Tibial artery (tissue), 4 donors: ENCODE measurements around the gene MALRD1.

Experiments used
- DNase-seq, 2 donors: peaks; one replicate each; pipeline ENCODE4 v3.0.0-alpha.2; 2019
- H3K27ac ChIP-seq, 2 donors: fragments of 200-600 bp; sonication (generic) in 1 of 2; 1 replicate in 1 of 2; 2 replicates in 1 of 2; pipeline ENCODE4 v1.5.1; 2018 to 2019; ENCODE audit warnings: mild to moderate bottlenecking in 1 of 2
- H3K27me3 ChIP-seq, 2 donors: fragments of 200-600 bp; sonication (generic) in 1 of 2; one replicate each; pipeline versions ENCODE4 v1.5.1 to v1.6.0; 2016 to 2019
- H3K36me3 ChIP-seq, 3 donors: fragments of 200-600 bp; sonication (generic) in 2 of 3; one replicate each; pipeline ENCODE4 v1.5.1; 2016 to 2019; ENCODE audit warnings: mild to moderate bottlenecking in 2 of 3
- H3K4me1 ChIP-seq, 4 donors: fragments of 200-600 bp; sonication (generic) in 2 of 4; 1 replicate in 3 of 4; 2 replicates in 1 of 4; pipeline ENCODE4 v1.5.1; 2016 to 2019
- H3K4me3 ChIP-seq, 2 donors: fragments of 200-600 bp; sonication (generic) in 1 of 2; 1 replicate in 1 of 2; 2 replicates in 1 of 2; pipeline ENCODE4 v1.5.1; 2018 to 2019; ENCODE audit warnings: mild to moderate bottlenecking in 2 of 2
- H3K9me3 ChIP-seq, 3 donors: fragments of 200-600 bp; sonication (generic) in 1 of 3; one replicate each; pipeline ENCODE4 v1.5.1; 2016 to 2019
- CTCF ChIP-seq, 2 experiments: fragments of 200-600 bp in 1 of 2; fragments of 450-650 bp in 1 of 2; IDR thresholded peaks; one replicate each; pipeline ENCODE4 v1.5.1; 2017 to 2019; ENCODE audit warnings: antibody characterized with exemption in 2 of 2, mild to moderate bottlenecking in 1 of 2, moderate library complexity in 1 of 2
- intact Hi-C: fragments of 100-400 bp; cut with DNase I; formaldehyde crosslinking; loops from one replicate; pipeline ENCODE4 v1.15.0; 2023; ENCODE audit warnings: low total_unique reads

Gene MALRD1

GRCh38 chr10:19212590-19212989, 164.0 kb downstream of the MALRD1 start:
- H3K9me3 ChIP-seq = no peaks in the 10 kb centered on the region

GRCh38 chr10:19221216-19221615, 172.6 kb downstream of the MALRD1 start:
- no peaks in the 10 kb centered on the region for H3K36me3 ChIP-seq
- H3K4me3 ChIP-seq = no peak overlapping the region
- no peaks in the 10 kb centered on the region for H3K4me1 ChIP-seq
- H3K27me3 ChIP-seq = no peaks in the 10 kb centered on the region
- TF ChIP-seq CTCF (IDR thresholded peaks at IDR 0.05) = no peak
- intact Hi-C loops = no loop called here
- no peak for DNase-seq
- no peak overlapping the region for H3K27ac ChIP-seq
- no peaks in the 10 kb centered on the region for H3K9me3 ChIP-seq

More at GRCh38 chr10:19212590-19212989, 164.0 kb downstream of the MALRD1 start:
- Histone ChIP-seq H3K4me1 (no peaks in the 10 kb centered on the region), H3K4me3 (no peak overlapping the region), H3K27me3 (no peaks in the 10 kb centered on the region), H3K27ac (no peak overlapping the region), H3K36me3 (no peaks in the 10 kb centered on the region)
- DNase-seq = no peak
- intact Hi-C loops = no loop called here
- no peak for TF ChIP-seq CTCF (IDR thresholded peaks at IDR 0.05)

- Histone ChIP-seq H3K4me1 (no peaks in the 10 kb centered on the region), H3K27me3 (no peaks in the 10 kb centered on the region), H3K4me3 (no peak overlapping the region), H3K9me3 (no peaks in the 10 kb centered on the region), H3K27ac (no peak overlapping the region), H3K36me3 (no peaks in the 10 kb centered on the region)
- no peak for DNase-seq
- intact Hi-C loops = no loop called here
- no peak for TF ChIP-seq CTCF (IDR thresholded peaks at IDR 0.05)
Observed at GRCh38 chr10:19226025-19226424, 177.4 kb downstream of the MALRD1 start.

GRCh38 chr10:19231034-19231433, 182.4 kb downstream of the MALRD1 start:
- no peak overlapping the region for H3K27ac ChIP-seq
- H3K36me3 ChIP-seq = no peaks in the 10 kb centered on the region
- no peak for DNase-seq
- no peaks in the 10 kb centered on the region for H3K4me1 ChIP-seq
- intact Hi-C loops = no loop called here
- TF ChIP-seq CTCF (IDR thresholded peaks at IDR 0.05) = no peak
- no peaks in the 10 kb centered on the region for H3K9me3 ChIP-seq
- no peak overlapping the region for H3K4me3 ChIP-seq
- no peaks in the 10 kb centered on the region for H3K27me3 ChIP-seq

GRCh38 chr10:19245889-19246752, 197.5 kb downstream of the MALRD1 start:
- TF ChIP-seq CTCF (IDR thresholded peaks at IDR 0.05) = no peak
- H3K36me3 ChIP-seq = no peaks in the 10 kb centered on the region
- no peaks in the 10 kb centered on the region for H3K27me3 ChIP-seq
- no peaks in the 10 kb centered on the region for H3K4me1 ChIP-seq
- no peaks in the 10 kb centered on the region for H3K9me3 ChIP-seq
- intact Hi-C loops = no loop called here
- no peak overlapping the region for H3K4me3 ChIP-seq
- DNase-seq = no peak
- H3K27ac ChIP-seq = no peak overlapping the region
